H9 (cell line): ENCODE results near the gene TSPAN9. TPM values are rescaled to one million over a fixed set of nuclear protein-coding genes. Genes with fewer than 3 reads are reported as not detected.

Experiments
- DNase-seq: peaks from one replicate; pipeline ENCODE4 v3.0.0-alpha.2; 2017
- H2AFZ ChIP-seq: one replicate; pipeline ENCODE4 v1.6.1; 2013; ENCODE audit warnings: mild to moderate bottlenecking, low read length, control low read depth, moderate library complexity
- H2AK5ac ChIP-seq: 2 replicates; pipeline ENCODE4 v1.6.1; 2013; ENCODE audit warnings: low read length, control low read depth, mixed read lengths; ENCODE audit not compliant: insufficient read length
- H2BK120ac ChIP-seq: one replicate; pipeline ENCODE4 v1.6.1; 2013; ENCODE audit warnings: low read depth, mild to moderate bottlenecking, low read length, control low read depth, inconsistent platforms; ENCODE audit not compliant: poor library complexity, severe bottlenecking
- H2BK12ac ChIP-seq: 2 replicates; pipeline ENCODE4 v1.6.1; 2013; ENCODE audit warnings: low read length, control low read depth, mixed read lengths, low read depth; ENCODE audit not compliant: insufficient read length
- H2BK15ac ChIP-seq: 2 replicates; pipeline ENCODE4 v1.6.1; 2013; ENCODE audit warnings: low read depth, low read length, control low read depth
- H2BK20ac ChIP-seq: one replicate; pipeline ENCODE4 v1.6.1; 2013; ENCODE audit warnings: low read depth, mild to moderate bottlenecking, low read length, control low read depth, inconsistent platforms; ENCODE audit not compliant: poor library complexity, severe bottlenecking
- H2BK5ac ChIP-seq: 2 replicates; pipeline ENCODE4 v1.6.1; 2013; ENCODE audit warnings: low read length, control low read depth, mixed read lengths; ENCODE audit not compliant: insufficient read length
- H3K14ac ChIP-seq: 2 replicates; pipeline ENCODE4 v1.6.1; 2013; ENCODE audit warnings: low read length, control low read depth; ENCODE audit not compliant: insufficient read depth
- H3K18ac ChIP-seq: 2 replicates; pipeline ENCODE4 v1.6.1; 2013; ENCODE audit warnings: low read depth, mild to moderate bottlenecking, mixed read lengths, low read length, control low read depth; ENCODE audit not compliant: insufficient read length
- H3K23ac ChIP-seq: 2 replicates; pipeline ENCODE4 v1.6.1; 2013; ENCODE audit warnings: low read length, control low read depth, mixed read lengths, low read depth; ENCODE audit not compliant: insufficient read length
- H3K23me2 ChIP-seq: 2 replicates; pipeline ENCODE4 v1.6.1; 2013; ENCODE audit warnings: low read depth, mild to moderate bottlenecking, mixed read lengths, low read length, control low read depth; ENCODE audit not compliant: insufficient read length, poor library complexity, severe bottlenecking
- H3K27ac ChIP-seq: 2 replicates; pipeline ENCODE4 v1.5.1; 2013; ENCODE audit warnings: low read length, control low read depth, mixed read lengths, low read depth; ENCODE audit not compliant: insufficient read length
- H3K27me3 ChIP-seq: 2 replicates; pipeline ENCODE4 v1.6.1; 2013; ENCODE audit warnings: low read length, control low read depth, inconsistent platforms; ENCODE audit not compliant: insufficient read depth
- H3K4ac ChIP-seq: 2 replicates; pipeline ENCODE4 v1.6.1; 2013; ENCODE audit warnings: low read depth, mild to moderate bottlenecking, control low read depth, inconsistent platforms, low read length, moderate library complexity
- H3K4me1 ChIP-seq: 2 replicates; pipeline ENCODE4 v1.6.1; 2013; ENCODE audit warnings: low read length, control low read depth, inconsistent platforms; ENCODE audit not compliant: insufficient read depth
- H3K4me2 ChIP-seq: 2 replicates; pipeline ENCODE4 v1.6.1; 2013; ENCODE audit warnings: low read length, control low read depth, mixed read lengths; ENCODE audit not compliant: insufficient read length, insufficient read depth
- H3K56ac ChIP-seq: 2 replicates; pipeline ENCODE4 v1.6.1; 2013; ENCODE audit warnings: low read depth, mild to moderate bottlenecking, mixed read lengths, low read length, control low read depth; ENCODE audit not compliant: insufficient read length
- H3K79me1 ChIP-seq: 2 replicates; pipeline ENCODE4 v1.6.1; 2013; ENCODE audit warnings: low read depth, mild to moderate bottlenecking, moderate library complexity, low read length, control low read depth, inconsistent platforms; ENCODE audit not compliant: insufficient read depth, poor library complexity, severe bottlenecking
- H3K79me2 ChIP-seq: 2 replicates; pipeline ENCODE4 v1.6.1; 2013; ENCODE audit warnings: low read length, control low read depth, inconsistent platforms; ENCODE audit not compliant: insufficient read depth
- H3K9ac ChIP-seq: 2 replicates; pipeline ENCODE4 v1.6.1; 2013; ENCODE audit warnings: low read length, control low read depth, mixed read lengths; ENCODE audit not compliant: insufficient read length; ENCODE audit errors: extremely low read depth
- H3K9me3 ChIP-seq: one replicate; pipeline ENCODE4 v1.6.1; 2013; ENCODE audit warnings: low read depth, low read length, inconsistent platforms; ENCODE audit not compliant: control insufficient read depth
- H3T11ph ChIP-seq: one replicate; pipeline ENCODE4 v1.6.1; 2013; ENCODE audit warnings: mild to moderate bottlenecking, low read length, control low read depth, inconsistent platforms
- H4K20me1 ChIP-seq: one replicate; pipeline ENCODE4 v1.6.1; 2013; ENCODE audit not compliant: control insufficient read depth, insufficient read length, insufficient read depth
- H4K5ac ChIP-seq: 2 replicates; pipeline ENCODE4 v1.6.1; 2013; ENCODE audit warnings: low read depth, mild to moderate bottlenecking, mixed read lengths, low read length, control low read depth; ENCODE audit not compliant: insufficient read length
- H4K8ac ChIP-seq: replicated peaks from 2 replicates; pipeline ENCODE4 v1.6.1; 2013; ENCODE audit warnings: low read length, control low read depth, mixed read lengths, low read depth; ENCODE audit not compliant: insufficient read length
- H4K91ac ChIP-seq: 2 replicates; pipeline ENCODE4 v1.6.1; 2013; ENCODE audit warnings: low read depth, mild to moderate bottlenecking, moderate library complexity, mixed read lengths, low read length, control low read depth; ENCODE audit not compliant: insufficient read length
- H3K27ac Mint-ChIP-seq, 3 experiments: 2 replicates in 2 of 3; 3 replicates in 1 of 3; pipeline ENCODE4 v1.8.0; 2020 to 2021; ENCODE audit warnings: mixed read lengths in 3 of 3, mild to moderate bottlenecking in 1 of 3, moderate library complexity in 1 of 3
- H3K27me3 Mint-ChIP-seq: 2 replicates; pipeline ENCODE4 v1.8.0; 2021; ENCODE audit warnings: low read depth, mild to moderate bottlenecking, moderate library complexity, mixed read lengths
- H3K36me3 Mint-ChIP-seq, 3 experiments: 2 replicates in 2 of 3; 3 replicates in 1 of 3; pipeline ENCODE4 v1.8.0; 2020 to 2021; ENCODE audit warnings: low read depth in 3 of 3, mixed read lengths in 3 of 3; ENCODE audit not compliant: insufficient read depth in 1 of 3
- H3K4me1 Mint-ChIP-seq, 2 experiments: 2 replicates each; pipeline ENCODE4 v1.8.0; 2020; ENCODE audit warnings: mixed read lengths in 2 of 2
- H3K4me3 Mint-ChIP-seq, 2 experiments: 2 replicates in 1 of 2; 3 replicates in 1 of 2; pipeline ENCODE4 v1.8.0; 2020 to 2021; ENCODE audit warnings: mild to moderate bottlenecking in 2 of 2, mixed read lengths in 2 of 2, moderate library complexity in 1 of 2
- H3K9me3 Mint-ChIP-seq, 2 experiments: 2 replicates in 1 of 2; 3 replicates in 1 of 2; pipeline ENCODE4 v1.8.0; 2020; ENCODE audit warnings: mild to moderate bottlenecking in 2 of 2, mixed read lengths in 2 of 2, moderate library complexity in 1 of 2
- CTCF ChIP-seq: fragments of 200-600 bp; sonication (generic); conservative IDR thresholded peaks from 3 replicates; pipeline ENCODE4 v1.8.0; 2021; ENCODE audit warnings: antibody characterized with exemption, mild to moderate bottlenecking
- WGBS: extraction: QIAGEN DNeasy Blood & Tissue Kit; methylation state at CpG from one replicate; pipeline ENCODE4 v1.1.7; 2013; ENCODE audit warnings: missing lambda C conversion rate, low lambda C conversion rate, mixed read lengths; ENCODE audit not compliant: insufficient read length; ENCODE audit errors: extremely low coverage; 5-methylcytosine and 5-hydroxymethylcytosine counted together
- total RNA-seq: library from RNA; stranded (reverse); gene quantifications from 2 replicates; pipeline ENCODE4 v1.2.1, GENCODE V29; 2021

Gene TSPAN9
- total RNA-seq, 1 experiment from 2014 or later = 19.0 TPM

GRCh38 chr12:3289702-3290101, 212.5 kb downstream of the TSPAN9 start:
- Histone ChIP-seq H2BK5ac (no peak overlapping the region), H3K4ac (no peak overlapping the region), H3K4me1 (no peaks in the 10 kb centered on the region), H3K79me2 (no peaks in the 10 kb centered on the region), H3K27ac (no peak overlapping the region), H3K4me2 (no peak overlapping the region), H3K14ac (no peak overlapping the region), H2AK5ac (no peak overlapping the region), H3K18ac (no peak overlapping the region), H4K5ac (no peak overlapping the region), H3K9me3 (no peaks in the 10 kb centered on the region), H3K23me2 (no peaks in the 10 kb centered on the region), H4K91ac (no peak overlapping the region), H2BK120ac (no peak overlapping the region), H2BK12ac (no peak overlapping the region), H3K27me3 (no peaks in the 10 kb centered on the region), H2AFZ (no peak overlapping the region), H3K9ac (no peak overlapping the region), H4K20me1 (no peaks in the 10 kb centered on the region), H2BK15ac (no peak overlapping the region), H2BK20ac (no peak overlapping the region), H3K79me1 (no peaks in the 10 kb centered on the region), H3K56ac (no peak overlapping the region), H3K23ac (no peak overlapping the region), H4K8ac (no peak overlapping the region), H3T11ph (no peak overlapping the region)
- H3K9me3 Mint-ChIP-seq = no peaks in the 10 kb centered on the region
- peaks cover 0 to 8% of the 10 kb centered on the region in 2 experiments; a peak in 2 of 4 replicates for H3K4me1 Mint-ChIP-seq
- peaks cover 7% of the 10 kb centered on the region for H3K27me3 Mint-ChIP-seq
- H3K36me3 Mint-ChIP-seq = no peaks in the 10 kb centered on the region
- WGBS = no CpG with 5 or more reads among the region's 9 CpGs
- no peak for DNase-seq
- no peak overlapping the region for H3K27ac Mint-ChIP-seq
- no peak for TF ChIP-seq CTCF
- no peak overlapping the region for H3K4me3 Mint-ChIP-seq
